ENCODE data around the gene INVS. TPM values are rescaled to one million over a fixed set of nuclear protein-coding genes. Genes with fewer than 3 reads are reported as not detected.
A peak's percentile ranks its signal among the peaks of the same experiment; 100 is the strongest.

INVS gene
- total RNA-seq, 4 donors from 2014 or later: 12.8 to 22.8 (median 18.2) TPM

- DNase-seq (ENCODE audit: low spot score in 2 of 2): no peak
- Histone ChIP-seq H3K27ac (no peak overlapping the region), H3K27me3 (no peaks in the 10 kb centered on the region), H3K4me1 (peaks cover 31% of the 10 kb centered on the region), H3K4me3 (no peak overlapping the region), H3K9me3 (no peaks in the 10 kb centered on the region), H3K36me3 (no peaks in the 10 kb centered on the region)
- TF ChIP-seq, protein P1, sequence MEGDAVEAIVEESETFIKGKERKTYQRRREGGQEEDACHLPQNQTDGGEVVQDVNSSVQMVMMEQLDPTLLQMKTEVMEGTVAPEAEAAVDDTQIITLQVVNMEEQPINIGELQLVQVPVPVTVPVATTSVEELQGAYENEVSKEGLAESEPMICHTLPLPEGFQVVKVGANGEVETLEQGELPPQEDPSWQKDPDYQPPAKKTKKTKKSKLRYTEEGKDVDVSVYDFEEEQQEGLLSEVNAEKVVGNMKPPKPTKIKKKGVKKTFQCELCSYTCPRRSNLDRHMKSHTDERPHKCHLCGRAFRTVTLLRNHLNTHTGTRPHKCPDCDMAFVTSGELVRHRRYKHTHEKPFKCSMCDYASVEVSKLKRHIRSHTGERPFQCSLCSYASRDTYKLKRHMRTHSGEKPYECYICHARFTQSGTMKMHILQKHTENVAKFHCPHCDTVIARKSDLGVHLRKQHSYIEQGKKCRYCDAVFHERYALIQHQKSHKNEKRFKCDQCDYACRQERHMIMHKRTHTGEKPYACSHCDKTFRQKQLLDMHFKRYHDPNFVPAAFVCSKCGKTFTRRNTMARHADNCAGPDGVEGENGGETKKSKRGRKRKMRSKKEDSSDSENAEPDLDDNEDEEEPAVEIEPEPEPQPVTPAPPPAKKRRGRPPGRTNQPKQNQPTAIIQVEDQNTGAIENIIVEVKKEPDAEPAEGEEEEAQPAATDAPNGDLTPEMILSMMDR (IDR thresholded peaks at IDR 0.05): no peak
- TF ChIP-seq EP300 (IDR thresholded peaks at IDR 0.05) (no peak), POLR2AphosphoS5 (IDR thresholded peaks at IDR 0.05) (no peak), POLR2A (IDR thresholded peaks at IDR 0.05) (no peak)
- WGBS: 82% methylated on average over 3 of the region's 3 CpGs
Observed at GRCh38 chr9:100096378-100096916, 2.6 kb upstream of the INVS start.

- peak in 1 of 2 donors; percentile 78 for DNase-seq (ENCODE audit: low spot score in 2 of 2)
- peak overlapping the region; percentile 92 for H3K27ac ChIP-seq
- peaks cover 31% of the 10 kb centered on the region for H3K4me1 ChIP-seq
- under 1% methylated on average over 35 of the region's 37 CpGs for WGBS
- H3K4me3 ChIP-seq: peak overlapping the region; percentile 88
- TF ChIP-seq POLR2A (IDR thresholded peaks at IDR 0.05) (no peak), EP300 (IDR thresholded peaks at IDR 0.05) (no peak), POLR2AphosphoS5 (IDR thresholded peaks at IDR 0.05) (no peak)
- TF ChIP-seq, protein P1 (IDR thresholded peaks at IDR 0.05): no peak
- no peaks in the 10 kb centered on the region for H3K9me3 ChIP-seq
- H3K36me3 ChIP-seq: no peaks in the 10 kb centered on the region
- H3K27me3 ChIP-seq: no peaks in the 10 kb centered on the region
Observed at GRCh38 chr9:100098046-100098886, 777 bp upstream of the INVS start.

DNA sequence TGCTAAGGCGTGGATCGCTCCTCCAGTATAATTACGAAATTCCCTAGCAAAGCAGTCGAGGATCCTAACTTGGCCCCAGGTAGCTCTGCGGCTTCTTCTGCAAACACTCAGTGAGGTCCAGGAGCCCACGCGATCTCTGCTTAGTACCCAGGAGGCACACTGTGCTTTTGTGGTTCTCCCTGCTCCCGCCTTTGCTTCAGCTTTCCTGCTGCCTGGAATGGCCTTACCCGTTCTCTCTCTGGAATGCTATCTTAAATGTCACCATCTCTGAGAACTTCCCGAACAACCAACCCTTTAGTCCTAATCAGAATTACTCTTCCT is 639 bp downstream of the INVS start:
- H3K36me3 ChIP-seq: peaks cover 7% of the 10 kb centered on the region
- DNase-seq (ENCODE audit: low spot score in 2 of 2): no peak
- H3K4me1 ChIP-seq: peaks cover 31% of the 10 kb centered on the region
- H3K4me3 ChIP-seq: peak overlapping the region; percentile 88
- no peaks in the 10 kb centered on the region for H3K9me3 ChIP-seq
- H3K27me3 ChIP-seq: no peaks in the 10 kb centered on the region
- WGBS: 2% methylated on average over 7 of the region's 10 CpGs
- H3K27ac ChIP-seq: peak overlapping the region; percentile 92
- TF ChIP-seq, protein P1 (IDR thresholded peaks at IDR 0.05): no peak
- no peak for TF ChIP-seq POLR2A (IDR thresholded peaks at IDR 0.05)

- Histone ChIP-seq H3K27ac (peak overlapping the region; percentile 92), H3K4me1 (peaks cover 31% of the 10 kb centered on the region), H3K4me3 (peak overlapping the region; percentile 88), H3K36me3 (peaks cover 9% of the 10 kb centered on the region), H3K27me3 (no peaks in the 10 kb centered on the region), H3K9me3 (no peaks in the 10 kb centered on the region)
- 77% methylated on average over 2 of the region's 2 CpGs for WGBS
- TF ChIP-seq POLR2AphosphoS5 (IDR thresholded peaks at IDR 0.05): no peak
- TF ChIP-seq, protein P1 (IDR thresholded peaks at IDR 0.05): no peak
- no peak for TF ChIP-seq POLR2A (IDR thresholded peaks at IDR 0.05)
- no peak for TF ChIP-seq EP300 (IDR thresholded peaks at IDR 0.05)
- no peak for DNase-seq (ENCODE audit: low spot score in 2 of 2)
Observed at GRCh38 chr9:100100146-100100667, 1.2 kb downstream of the INVS start.

- Histone ChIP-seq H3K4me1 (peaks cover 25% of the 10 kb centered on the region), H3K36me3 (peaks cover 21% of the 10 kb centered on the region), H3K27me3 (no peaks in the 10 kb centered on the region), H3K27ac (no peak overlapping the region), H3K9me3 (no peaks in the 10 kb centered on the region), H3K4me3 (no peak overlapping the region)
- DNase-seq (ENCODE audit: low spot score in 2 of 2): no peak
- WGBS: 93% methylated on average over 6 of the region's 6 CpGs
- TF ChIP-seq POLR2AphosphoS5 (IDR thresholded peaks at IDR 0.05): no peak
- TF ChIP-seq, protein P1 (IDR thresholded peaks at IDR 0.05): no peak
- no peak for TF ChIP-seq POLR2A (IDR thresholded peaks at IDR 0.05)
- no peak for TF ChIP-seq EP300 (IDR thresholded peaks at IDR 0.05)
Observed at GRCh38 chr9:100101608-100102007, 2.6 kb downstream of the INVS start.

All from suprapubic skin (tissue), 4 donors.